Adrenal gland (tissue), 5 donors: ENCODE data around the gene CGNL1.

Experiments used
- POLR2A ChIP-seq, 2 donors: fragments of 450-650 bp; IDR thresholded peaks; one replicate each; pipeline ENCODE4 v1.6.1; 2017; ENCODE audit warnings: antibody characterized with exemption in 2 of 2, mild to moderate bottlenecking in 2 of 2, moderate library complexity in 1 of 2
- TF ChIP-seq, protein P1 (sequence below), 6 experiments: fragments of 450-650 bp in 4 of 6; fragments of 200-600 bp in 2 of 6; sonication (generic) in 1 of 6; IDR thresholded peaks; 1 replicate in 5 of 6; 2 replicates in 1 of 6; pipeline versions ENCODE4 v1.5.1 to v1.8.0; 2016 to 2021; ENCODE audit warnings: antibody characterized with exemption in 6 of 6, mild to moderate bottlenecking in 2 of 6, moderate library complexity in 1 of 6
- donor health status: DM: no; HTN: no; CAD: no.

DNA sequence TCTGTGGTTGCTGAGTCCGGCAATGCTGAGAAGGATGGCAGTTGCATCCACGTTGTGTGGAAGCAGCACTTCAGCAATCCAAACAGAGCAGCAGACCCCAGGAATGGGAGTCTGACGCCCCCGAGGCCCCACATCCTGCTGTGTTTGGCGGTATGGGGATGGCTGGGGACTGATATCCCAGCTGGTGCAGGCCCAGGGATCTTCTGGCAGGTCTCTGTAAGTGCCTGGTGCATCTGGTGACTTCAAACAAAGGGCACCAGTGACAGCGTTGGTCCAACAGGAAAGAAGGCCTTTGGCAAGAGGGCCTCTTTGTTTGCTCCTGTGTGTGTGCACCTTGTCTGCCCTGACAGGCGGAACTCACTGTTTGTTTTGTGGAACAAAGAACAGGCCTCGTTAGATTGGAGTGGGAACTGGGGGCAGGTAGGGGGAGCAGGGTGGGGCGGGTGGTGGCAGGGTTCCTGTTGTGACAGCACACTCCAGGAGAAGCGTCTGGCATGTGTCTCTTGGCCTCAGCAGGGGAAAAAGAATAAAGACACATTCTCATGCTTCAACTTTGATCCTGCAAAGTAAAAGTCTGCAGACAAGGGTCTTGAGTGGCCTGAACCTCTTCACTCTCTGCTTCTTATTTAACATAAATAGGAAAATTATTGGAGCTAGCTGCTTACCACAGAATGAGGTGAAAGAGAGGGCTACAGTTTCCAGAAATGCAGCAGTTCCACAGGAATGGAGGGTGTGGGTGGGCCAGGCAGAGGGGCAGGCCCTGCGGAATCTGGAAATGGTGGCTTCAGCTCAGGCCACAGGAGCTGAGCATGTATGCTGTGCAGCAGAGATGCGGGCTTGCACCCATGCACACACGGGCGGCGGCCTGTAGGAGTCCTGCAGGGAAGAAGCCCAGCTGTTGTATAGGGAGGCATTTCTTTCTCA, 120.9 kb downstream of the CGNL1 start:
- TF ChIP-seq, protein P1, sequence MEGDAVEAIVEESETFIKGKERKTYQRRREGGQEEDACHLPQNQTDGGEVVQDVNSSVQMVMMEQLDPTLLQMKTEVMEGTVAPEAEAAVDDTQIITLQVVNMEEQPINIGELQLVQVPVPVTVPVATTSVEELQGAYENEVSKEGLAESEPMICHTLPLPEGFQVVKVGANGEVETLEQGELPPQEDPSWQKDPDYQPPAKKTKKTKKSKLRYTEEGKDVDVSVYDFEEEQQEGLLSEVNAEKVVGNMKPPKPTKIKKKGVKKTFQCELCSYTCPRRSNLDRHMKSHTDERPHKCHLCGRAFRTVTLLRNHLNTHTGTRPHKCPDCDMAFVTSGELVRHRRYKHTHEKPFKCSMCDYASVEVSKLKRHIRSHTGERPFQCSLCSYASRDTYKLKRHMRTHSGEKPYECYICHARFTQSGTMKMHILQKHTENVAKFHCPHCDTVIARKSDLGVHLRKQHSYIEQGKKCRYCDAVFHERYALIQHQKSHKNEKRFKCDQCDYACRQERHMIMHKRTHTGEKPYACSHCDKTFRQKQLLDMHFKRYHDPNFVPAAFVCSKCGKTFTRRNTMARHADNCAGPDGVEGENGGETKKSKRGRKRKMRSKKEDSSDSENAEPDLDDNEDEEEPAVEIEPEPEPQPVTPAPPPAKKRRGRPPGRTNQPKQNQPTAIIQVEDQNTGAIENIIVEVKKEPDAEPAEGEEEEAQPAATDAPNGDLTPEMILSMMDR (IDR thresholded peaks at IDR 0.05): no peak
- no peak for TF ChIP-seq POLR2A (IDR thresholded peaks at IDR 0.05)
